Posterior vena cava (tissue), 2 donors: ENCODE data around the gene CENPX. TPM values are rescaled to one million over a fixed set of nuclear protein-coding genes. Genes with fewer than 3 reads are reported as not detected.

Experiments
- DNase-seq: peaks from one replicate; pipeline ENCODE4 v3.0.0-alpha.2; 2020; ENCODE audit warnings: low spot score
- intact Hi-C, 2 donors: fragments of 100-400 bp; cut with DNase I; formaldehyde crosslinking; loops; one replicate each; pipeline versions ENCODE4 v1.14.1 to v1.14.2; 2022 to 2023
- long read RNA-seq, 2 donors: library from polyadenylated mRNA; unstranded; transcript quantifications; one replicate each; pipeline ENCODE4 v2.0.0, GENCODE V29; 2020 to 2021
- total RNA-seq, 2 donors: library from RNA; stranded (reverse); fragmentation: NEBNext Ultra II Directional; extraction: Animal tissue kit (Norgen Biotek cat#: 25700); gene quantifications; one replicate each; pipeline ENCODE4 v1.2.1, GENCODE V29; 2021
- donor health status: DM: yes; HTN: yes; CAD: no.
- donor health status: DM: yes; HTN: yes; CAD: no.

CENPX gene
- total RNA-seq, result 10 to 100 TPM; 30.9 to 31.7 TPM
- long read RNA-seq, donor 1, transcript CENPX-202 (5 exons, 805 nt), result major isoform, 5 of 15 reads
- long read RNA-seq, donor 1, transcript CENPX-201 (4 exons, 751 nt), result major isoform, 5 of 15 reads
- long read RNA-seq, donor 1, partial matches to known transcripts, result 1 of 15 reads
- long read RNA-seq, donor 1, other reads (novel, unspliced or antisense), result 0 of 15 reads
- long read RNA-seq, donor 2, transcript CENPX-202 (5 exons, 805 nt), result major isoform, 17 of 36 reads
- long read RNA-seq, donor 2, partial matches to known transcripts, result 8 of 36 reads
- long read RNA-seq, donor 2, other reads (novel, unspliced or antisense), result 2 of 36 reads

DNA sequence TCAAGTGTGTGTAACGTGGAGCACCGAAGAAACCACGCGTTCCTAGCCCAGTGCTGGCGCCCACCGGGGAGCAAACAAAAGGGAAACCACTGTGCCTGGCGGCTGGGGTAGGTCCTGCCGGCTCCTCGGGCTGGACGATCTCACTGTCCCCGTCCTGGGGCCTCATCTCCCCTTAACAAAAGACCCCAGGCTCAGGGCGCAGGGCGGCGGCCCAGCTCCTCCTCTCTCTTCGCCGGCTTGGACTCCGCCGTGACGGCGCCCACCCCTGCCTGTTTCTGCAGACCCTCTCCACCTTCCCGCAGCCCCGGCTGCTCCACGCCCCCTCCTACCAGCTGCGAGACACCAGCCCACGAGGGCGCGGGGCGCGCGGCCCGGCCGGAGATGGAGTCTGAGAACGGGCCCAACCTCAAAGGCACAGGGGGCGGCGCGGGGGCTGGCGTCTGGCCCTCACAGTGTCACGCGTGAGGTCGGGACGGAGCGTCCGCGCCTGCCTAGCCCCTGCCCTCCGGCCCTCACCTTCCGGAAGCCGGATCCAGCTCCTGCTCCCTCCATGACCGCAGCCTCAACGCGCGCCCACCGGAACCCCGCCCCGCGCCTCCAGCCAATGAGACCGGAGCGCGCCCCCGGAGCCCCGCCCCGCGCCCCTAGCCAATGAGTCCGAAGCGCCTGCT lies at the start of gene CENPX:
Gene CENPX (minus strand): TSS at position 569 of the 671 bp plus-strand sequence. CDS start 17 bp downstream, at position 552.
- intact Hi-C loops, result no loop called here
- no peak for DNase-seq

DNA sequence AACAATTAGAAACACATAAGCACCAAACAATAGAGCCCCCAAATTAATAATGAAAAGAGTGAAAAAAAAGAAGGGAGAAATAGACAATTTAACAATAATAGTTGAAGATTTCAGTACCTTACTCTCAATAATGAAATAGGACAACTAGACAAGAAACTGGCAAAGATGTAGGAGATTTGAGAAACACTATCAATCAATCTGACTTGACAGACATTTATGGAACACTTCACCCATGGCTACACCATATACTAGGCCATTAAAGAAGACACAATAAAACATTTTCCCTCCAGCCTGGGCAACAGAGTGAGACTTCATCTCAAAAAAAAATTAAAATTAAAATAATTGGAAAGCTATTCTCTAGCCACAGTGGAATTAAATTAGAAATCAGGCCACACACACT lies 47.9 kb upstream of the CENPX start:
- no peak for DNase-seq
- intact Hi-C loops, result no loop called here

DNA sequence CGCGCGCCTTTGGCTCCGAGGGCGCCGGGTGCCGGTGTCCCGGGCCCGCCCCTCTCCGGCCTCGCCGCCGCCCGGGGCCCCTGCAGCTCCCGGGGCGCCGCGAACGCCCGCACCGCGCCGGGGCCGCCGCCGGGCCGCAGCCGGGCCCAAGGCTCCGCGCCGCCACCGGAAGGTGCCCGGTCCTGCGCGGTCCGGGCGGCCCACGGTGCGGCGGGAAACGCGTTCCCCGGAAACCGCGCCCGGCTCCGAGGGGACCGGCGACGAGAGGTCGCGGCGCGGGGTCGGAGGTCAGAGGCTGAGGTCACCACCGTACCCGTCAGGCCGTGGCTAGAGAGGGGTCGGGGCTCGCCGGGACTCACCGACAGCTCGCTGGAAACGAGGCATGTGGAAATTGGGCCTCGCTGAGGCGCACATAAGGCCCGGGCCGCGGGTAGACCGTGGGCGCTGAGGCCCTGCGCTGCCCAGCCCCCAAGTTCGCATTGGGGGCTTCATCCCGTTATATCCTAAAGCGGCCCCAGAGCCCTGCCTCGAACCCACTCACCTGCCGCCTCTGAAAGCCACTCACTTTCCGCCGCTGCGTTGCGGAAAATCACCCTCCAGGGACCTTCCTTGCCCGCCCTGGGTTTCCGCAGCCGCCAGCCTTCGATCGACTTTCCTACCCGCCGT lies 43.1 kb upstream of the CENPX start, which contains the start of gene DUS1L:
Gene DUS1L (minus strand): TSS at position 167 of the 666 bp plus-strand sequence. CDS start 745 bp downstream, outside the sequence.
- intact Hi-C loops, result no loop called here
- peak; percentile 91 for DNase-seq

DNA sequence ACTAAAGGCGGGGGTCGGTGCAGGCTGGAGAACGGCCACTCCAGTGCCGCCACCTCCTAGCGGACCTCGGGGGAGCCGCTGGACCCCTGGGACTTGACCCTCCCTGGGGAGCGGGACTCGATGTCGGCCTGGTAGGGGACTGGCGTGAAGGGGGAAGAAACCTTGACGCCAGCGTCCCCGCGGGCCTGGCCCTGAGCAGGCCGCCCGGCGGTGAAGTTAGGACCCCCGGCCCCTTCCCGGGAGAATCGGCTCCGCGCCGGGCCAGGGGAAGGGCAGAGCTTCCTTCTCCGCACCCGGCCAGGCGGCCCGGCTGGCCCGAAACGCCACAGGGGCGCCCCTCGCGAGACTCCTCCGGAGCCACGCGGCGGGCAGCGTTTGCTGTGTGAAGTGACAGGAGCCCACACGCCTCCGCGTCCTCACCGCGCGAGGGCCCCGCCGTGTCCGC lies 42.5 kb upstream of the CENPX start:
- no peak for DNase-seq
- intact Hi-C loops, result no loop called here

DNA sequence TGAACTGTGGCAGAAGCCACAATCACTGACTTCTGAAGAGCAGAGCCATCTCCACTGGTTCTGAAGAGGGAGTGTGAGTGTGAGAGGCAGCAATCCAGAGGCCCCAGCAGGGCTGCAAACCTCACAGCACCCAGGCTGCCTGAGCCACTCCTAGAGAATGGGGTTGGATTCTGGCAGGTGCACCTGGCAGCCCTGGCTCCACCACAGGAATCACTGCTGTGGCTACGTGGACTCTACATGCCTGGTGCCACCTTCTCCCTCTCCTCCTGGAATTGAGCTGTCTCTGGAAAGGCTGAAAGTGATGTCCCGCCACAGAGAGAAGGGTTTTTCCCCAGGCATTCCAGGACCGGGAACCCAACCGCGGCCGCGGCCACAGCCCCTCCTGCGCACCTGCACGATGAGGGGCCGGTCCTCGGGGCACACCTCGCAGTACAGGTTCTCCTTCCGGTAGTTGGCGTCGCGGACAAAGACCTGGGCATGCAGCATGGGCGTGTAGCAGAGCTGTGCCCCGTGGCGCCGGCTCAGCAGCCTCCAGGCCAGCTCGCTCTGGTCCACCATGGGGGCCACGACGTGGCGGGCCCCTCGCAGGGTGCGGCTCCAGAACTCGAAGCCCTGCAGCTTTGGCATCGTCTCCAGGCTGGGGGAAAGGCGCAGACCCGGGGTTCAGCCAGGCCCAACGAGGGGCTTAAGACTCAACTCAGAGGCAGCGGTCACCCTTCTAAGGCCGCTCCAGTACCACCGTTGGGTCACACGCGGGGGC lies 41.9 kb upstream of the CENPX start:
- no peak for DNase-seq
- intact Hi-C loops, result no loop called here

DNA sequence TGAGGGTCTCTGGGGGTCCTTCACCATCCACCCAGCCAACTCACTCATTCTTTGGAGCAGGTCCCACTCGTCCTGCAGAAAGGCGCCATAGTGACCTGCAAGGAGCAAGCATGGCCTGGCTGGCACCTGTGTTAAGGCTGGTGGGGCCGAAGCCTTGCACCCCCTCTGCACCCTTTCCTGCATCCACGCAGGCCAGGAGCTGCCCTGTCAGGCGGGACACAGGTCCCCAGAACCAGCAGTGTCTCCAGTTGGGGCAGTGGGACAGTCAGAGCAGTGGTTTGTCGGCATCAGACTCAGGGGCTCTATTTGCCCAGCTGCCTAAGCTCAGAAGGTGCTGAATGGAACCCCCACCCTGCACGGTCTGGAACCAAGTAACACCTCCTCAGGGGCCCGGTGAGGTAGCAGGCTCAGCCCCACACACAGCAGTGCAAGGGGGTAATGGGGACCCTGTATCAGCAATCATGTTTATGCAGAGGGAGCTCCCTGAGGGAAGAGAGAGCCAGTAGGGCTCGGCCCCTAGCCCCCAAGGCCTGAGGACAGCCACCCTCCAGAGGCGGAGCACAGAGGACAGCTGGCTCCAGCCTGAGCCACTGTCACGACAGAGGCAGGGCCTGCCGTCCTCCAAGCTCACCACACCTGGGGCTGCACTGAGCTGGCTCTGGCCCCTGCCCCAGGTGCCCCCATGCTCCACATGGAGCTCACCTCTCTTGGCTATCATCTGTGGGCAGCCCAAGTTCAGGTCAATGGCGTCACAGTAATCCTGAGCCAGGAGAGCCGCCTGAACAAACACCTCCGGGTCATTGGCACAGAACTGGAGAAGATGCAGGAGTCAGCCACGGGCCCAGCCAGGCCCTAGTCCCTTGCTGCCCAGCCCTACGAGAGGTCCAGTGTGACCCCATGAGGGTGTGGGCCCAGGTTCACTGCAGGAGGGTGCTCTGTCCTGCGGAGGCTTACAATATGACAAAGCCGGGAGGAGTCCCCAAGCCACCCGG lies 41.0 kb upstream of the CENPX start:
- intact Hi-C loops, result no loop called here

DNA sequence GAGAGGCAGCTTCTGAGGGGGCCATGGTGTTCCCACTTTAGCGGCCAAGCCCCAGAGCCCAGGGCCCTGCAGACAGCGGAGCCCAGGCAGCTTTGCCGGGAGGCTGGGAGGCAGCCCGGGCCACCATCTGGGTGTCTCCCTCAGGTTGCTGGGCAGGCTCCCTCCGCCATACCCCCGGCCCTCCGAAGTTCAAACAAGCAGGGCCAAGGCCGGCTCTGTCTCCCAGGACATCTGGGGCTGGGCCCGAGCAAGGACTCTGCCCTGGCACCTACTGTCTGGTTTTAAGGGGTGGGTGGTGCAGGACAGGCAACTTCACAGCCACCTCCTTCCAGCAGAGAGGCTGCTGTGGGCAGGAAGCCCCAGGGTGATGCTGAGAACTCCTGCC lies 40.3 kb upstream of the CENPX start:
- no peak for DNase-seq
- intact Hi-C loops, result no loop called here

More for the DNA sequence above, 41.0 kb upstream of the CENPX start:
- DNase-seq, result no peak

DNA sequence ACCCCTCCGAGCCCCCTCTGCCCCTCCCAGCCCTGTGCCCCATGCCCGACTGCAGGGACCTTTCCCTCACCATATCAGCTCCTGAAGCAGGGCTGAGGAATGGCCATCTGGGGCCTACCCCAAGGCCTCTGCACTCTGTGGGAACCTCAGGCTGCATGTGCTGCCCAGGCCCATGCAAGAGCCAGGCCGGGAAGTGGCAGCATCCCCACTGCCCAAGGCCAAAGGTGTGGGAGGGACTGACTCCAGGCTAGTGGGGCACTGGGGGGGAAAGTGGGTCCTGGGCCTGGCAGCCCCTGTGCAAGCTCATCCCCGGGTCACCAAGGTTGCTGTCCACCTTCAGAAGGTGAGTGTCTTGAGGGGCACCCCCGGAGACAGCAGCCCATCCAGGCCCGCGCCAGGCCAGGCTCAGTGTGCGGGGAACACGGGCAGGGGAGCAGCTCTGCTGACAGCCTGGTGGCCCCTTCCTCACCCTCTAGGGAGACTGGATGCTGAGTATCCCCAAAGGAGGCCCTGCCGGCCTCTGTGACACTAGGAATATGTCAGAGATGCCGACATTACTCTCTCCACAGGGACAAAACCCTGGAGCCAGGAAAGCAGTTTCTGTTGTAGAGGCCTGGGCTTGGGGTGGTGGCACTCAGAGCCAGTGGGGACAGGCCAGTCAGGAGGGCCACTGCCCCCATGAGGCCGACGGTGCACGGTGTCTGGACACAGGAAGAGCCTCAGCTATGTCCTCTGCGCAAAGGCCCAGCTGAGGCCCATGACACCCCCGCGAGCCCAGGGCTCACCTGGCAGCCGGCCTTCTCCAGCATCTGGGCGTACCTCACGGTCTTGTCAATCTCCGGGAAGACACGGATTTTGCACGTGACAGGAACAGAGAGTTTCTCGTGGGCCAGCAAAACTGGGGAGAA lies 39.7 kb upstream of the CENPX start:
- no peak for DNase-seq
- intact Hi-C loops, result no loop called here

DNA sequence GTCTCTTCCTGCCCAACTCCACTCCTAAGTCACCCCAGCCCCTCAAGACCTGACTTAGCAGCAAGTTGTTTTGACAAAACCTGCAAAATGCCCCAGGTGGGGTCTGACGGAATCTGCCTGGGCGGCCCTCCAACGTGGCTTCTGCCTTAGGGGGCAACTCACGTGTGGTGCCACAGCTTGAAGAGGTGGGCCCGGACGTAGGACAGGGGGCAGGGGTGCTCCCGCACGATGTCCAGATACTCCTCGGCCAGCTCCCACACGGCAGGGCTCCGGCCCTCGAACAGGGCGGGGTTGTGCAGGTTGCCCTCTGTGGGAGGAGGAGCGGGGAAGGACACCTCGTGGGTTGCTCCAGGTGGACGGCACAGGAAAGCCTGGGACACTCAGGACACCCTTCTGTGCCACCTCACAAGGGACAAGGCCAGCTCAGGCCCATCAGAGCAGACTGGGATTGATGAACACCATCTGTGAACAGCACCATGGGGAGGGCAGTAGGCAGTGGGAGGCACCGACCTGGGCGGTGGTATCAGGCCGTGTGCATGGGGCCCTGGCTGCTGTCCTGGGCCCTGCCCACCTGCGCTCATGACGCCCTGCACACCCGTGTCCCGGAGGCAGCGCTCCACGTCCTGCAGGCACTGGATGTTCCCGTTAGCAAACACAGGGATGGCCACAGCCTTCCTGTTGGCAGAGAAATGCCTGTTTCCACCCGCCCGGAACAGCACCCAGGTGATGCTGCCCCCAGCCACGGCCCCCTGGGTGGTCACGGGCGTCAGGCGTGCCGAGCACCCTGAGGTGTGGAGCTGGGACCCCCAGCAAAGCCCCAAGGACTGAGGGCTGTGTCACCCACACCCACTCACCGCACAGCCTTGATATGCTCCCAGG lies 38.6 kb upstream of the CENPX start:
- intact Hi-C loops, result no loop called here

DNA sequence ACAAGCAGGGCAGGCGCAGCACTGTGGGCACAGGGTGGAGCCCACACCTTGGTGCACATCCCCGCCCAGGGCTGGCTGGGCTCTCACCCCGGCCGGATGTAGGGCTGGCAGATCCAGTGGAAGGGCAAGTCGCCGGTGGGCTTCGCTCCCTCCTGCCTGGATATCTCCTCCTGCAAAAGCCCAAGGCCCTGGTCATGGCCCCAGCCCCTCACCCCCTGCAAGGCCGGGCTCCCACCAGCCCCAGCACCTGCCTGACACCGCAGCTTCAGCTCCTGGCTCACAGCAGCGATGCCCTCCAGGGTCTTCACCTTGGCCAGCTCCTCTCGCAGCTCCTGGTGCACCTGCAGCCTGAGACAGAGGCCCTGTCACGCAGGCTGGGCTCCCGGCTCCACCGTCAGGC lies 37.9 kb upstream of the CENPX start:
- DNase-seq, result no peak

More for the DNA sequence above, 38.6 kb upstream of the CENPX start:
- DNase-seq, result no peak

DNA sequence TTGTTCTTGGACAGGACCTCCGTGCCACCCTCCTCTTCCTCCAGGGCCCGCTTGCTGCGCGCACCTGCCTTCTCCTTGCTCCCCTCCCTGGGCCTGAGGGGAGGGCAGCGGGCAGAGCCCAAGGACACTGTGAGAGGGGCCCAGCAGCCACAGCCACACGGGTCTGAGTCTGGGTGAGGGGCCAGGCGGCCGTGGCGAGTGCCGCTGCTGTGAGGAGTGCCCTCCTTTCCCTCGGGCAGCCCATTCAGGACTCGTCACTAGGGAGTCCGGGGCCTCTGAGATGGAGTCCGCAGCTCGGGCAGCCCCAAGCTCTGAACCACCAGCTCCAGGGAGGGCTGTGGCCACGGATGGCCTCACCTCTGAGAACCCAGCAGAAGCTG lies 37.3 kb upstream of the CENPX start:
- intact Hi-C loops, result no loop called here
- DNase-seq, result no peak

More for the DNA sequence above, 37.9 kb upstream of the CENPX start:
- intact Hi-C loops, result no loop called here

DNA sequence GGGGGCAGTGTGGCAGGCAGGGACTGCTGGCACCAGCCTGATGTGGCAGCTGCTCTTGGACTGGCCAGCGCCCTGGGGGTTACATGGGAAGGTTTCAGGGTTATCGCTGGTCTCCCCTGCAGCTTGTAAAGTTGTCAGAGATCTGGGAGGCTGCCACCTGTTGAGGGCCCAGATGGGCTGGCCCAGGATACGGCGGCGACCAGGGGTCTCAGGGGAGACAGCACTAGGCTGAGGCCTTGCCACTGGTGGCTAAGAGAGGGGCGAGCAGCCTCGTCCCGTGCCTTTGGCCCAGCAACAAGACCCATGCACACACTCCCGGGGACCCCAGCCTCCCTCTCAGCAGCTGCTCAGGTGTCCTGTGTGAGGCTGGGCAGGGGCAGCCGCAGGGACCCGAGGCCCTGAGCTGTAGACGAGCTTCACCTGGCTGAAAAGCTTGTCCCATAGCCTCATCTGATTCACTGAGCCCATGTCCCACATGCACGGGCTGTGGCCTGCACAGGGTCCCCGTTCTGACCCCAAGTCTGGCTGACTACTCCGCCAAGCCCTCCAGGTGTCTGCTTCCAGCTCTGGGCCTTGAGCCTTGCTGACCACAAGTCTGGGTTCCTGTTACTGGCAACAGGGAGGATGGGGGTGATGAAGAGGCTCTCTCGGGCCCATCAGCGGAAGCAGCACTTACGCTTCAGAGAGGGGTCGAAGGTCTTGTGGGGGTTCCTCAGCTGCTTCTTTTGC lies 36.8 kb upstream of the CENPX start:
- no peak for DNase-seq
- intact Hi-C loops, result no loop called here

DNA sequence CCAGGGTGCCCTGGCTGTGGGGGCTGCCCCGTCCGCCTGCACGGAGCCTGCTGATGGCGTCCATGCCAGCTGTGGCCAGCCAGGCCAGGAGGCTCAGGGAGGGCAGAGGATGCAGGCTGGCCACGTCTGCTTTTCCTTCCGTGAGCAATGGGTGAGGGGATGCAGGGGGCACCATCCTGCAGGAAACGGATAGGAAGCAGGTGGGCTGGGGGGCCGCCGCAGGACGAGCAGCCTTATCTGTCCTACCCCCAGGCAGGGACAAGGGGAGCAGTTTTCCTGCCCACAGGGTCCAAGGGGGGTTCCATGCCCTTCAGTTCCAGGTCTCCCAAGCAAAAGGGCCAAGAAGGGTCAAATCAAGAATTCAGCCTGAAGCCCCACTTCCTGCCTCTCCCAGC lies 36.2 kb upstream of the CENPX start:
- intact Hi-C loops, result no loop called here
- no peak for DNase-seq

DNA sequence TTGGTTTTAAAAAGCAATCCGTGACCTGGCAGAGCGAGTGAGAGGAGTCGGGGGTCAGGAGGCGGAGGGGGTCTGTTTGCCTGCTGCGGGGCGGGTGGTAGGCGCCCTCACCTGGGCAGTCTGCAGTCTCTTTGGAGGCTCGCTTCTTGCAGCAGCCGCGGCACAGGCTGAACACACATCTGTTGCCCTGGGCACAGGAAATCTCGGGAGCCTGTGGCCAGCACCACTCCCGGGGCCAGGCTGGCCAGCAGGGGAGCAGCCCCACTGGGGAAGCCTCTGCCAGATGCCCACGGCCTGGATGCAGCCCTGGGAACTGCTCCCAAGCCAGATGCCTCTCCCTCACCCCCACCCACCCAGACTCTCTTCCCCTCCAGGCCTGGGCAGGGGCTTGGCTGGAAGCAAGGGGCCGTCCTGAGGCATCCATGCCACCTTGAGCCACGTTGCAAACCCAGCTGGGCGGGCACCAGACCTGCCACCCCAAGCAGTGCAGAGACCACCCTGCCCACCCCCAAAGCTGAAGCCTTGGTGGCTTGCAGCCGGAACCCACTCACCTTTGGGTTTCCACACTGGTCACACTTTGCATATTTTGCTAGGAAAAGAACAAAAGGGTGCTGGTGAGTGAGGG lies 35.7 kb upstream of the CENPX start:
- intact Hi-C loops, result no loop called here
- DNase-seq, result no peak
